IMR-90 (cell line): ENCODE data around the gene SIDT1. TPM values are rescaled to one million over a fixed set of nuclear protein-coding genes. Genes with fewer than 3 reads are reported as not detected.

Experiments used
- ATAC-seq: fragments of 200-7000 bp; cut with Tn5 transposase; 2 replicates; pipeline ENCODE4 v1.9.1; 2020; ENCODE audit warnings: low read depth, mild to moderate bottlenecking, moderate library complexity
- BruUV-seq: library from RNA; stranded (reverse); fragments of 400-500 nt; replicated peaks from 2 replicates; lab custom pipeline; 2021; lab: Mats Ljungman, UMichigan
- CTCF ChIA-PET: fragments of 300-600 bp; formaldehyde crosslinking; extraction: SDS; loops from one replicate; lab custom pipeline; 2021; ENCODE audit warnings: antibody characterized with exemption; lab: Yijun Ruan, JAX
- POLR2A ChIA-PET: fragments of 300-600 bp; sonication (Branson Sonifier 250); formaldehyde crosslinking; loops from one replicate; lab custom pipeline; 2022; ENCODE audit warnings: antibody characterized with exemption; ENCODE audit not compliant: unreplicated experiment; lab: Charles Lee
- DNase-seq: peaks from one replicate; pipeline ENCODE4 v3.0.0; 2013
- H2AFZ ChIP-seq: replicated peaks from 2 replicates; pipeline ENCODE3; 2013; ENCODE audit warnings: low read length, mild to moderate bottlenecking; ENCODE audit not compliant: poor library complexity
- H2AK5ac ChIP-seq: 2 replicates; pipeline ENCODE4 v1.6.1; 2013; ENCODE audit warnings: low read depth, low read length, inconsistent platforms
- H2AK9ac ChIP-seq: replicated peaks from 2 replicates; pipeline ENCODE3; 2013; ENCODE audit warnings: mild to moderate bottlenecking, low read depth, low read length, moderate library complexity; ENCODE audit not compliant: poor library complexity
- H2BK120ac ChIP-seq: 2 replicates; pipeline ENCODE4 v1.6.1; 2013; ENCODE audit warnings: low read depth, low read length, inconsistent platforms
- H2BK15ac ChIP-seq: 3 replicates; pipeline ENCODE4 v1.6.1; 2013; ENCODE audit warnings: low read depth, low read length, inconsistent platforms
- H2BK20ac ChIP-seq: 2 replicates; pipeline ENCODE4 v1.6.1; 2013; ENCODE audit warnings: low read depth, mild to moderate bottlenecking, inconsistent platforms, low read length, moderate library complexity
- H2BK5ac ChIP-seq: 2 replicates; pipeline ENCODE4 v1.6.1; 2013; ENCODE audit warnings: mild to moderate bottlenecking, low read depth, low read length, inconsistent platforms; ENCODE audit not compliant: poor library complexity, severe bottlenecking
- H3K14ac ChIP-seq: replicated peaks from 2 replicates; pipeline ENCODE4 v1.6.1; 2013; ENCODE audit warnings: low read depth, low read length, inconsistent platforms
- H3K18ac ChIP-seq: 2 replicates; pipeline ENCODE4 v1.6.1; 2013; ENCODE audit warnings: low read depth, low read length, control low read depth
- H3K23ac ChIP-seq: 2 replicates; pipeline ENCODE4 v1.6.1; 2013; ENCODE audit warnings: low read depth, low read length, inconsistent platforms
- H3K27ac ChIP-seq: 2 replicates; pipeline ENCODE4 v1.5.1; 2013; ENCODE audit warnings: mild to moderate bottlenecking, control low read depth, low read length; ENCODE audit not compliant: insufficient read depth
- H3K27me3 ChIP-seq: 2 replicates; pipeline ENCODE4 v1.6.1; 2013; ENCODE audit warnings: low read length; ENCODE audit not compliant: control insufficient read depth, insufficient read depth
- H3K36me3 ChIP-seq: 2 replicates; pipeline ENCODE4 v1.6.1; 2013; ENCODE audit warnings: low read length, mixed read lengths; ENCODE audit not compliant: control insufficient read depth, insufficient read depth
- H3K4ac ChIP-seq: 2 replicates; pipeline ENCODE4 v1.6.1; 2013; ENCODE audit warnings: low read depth, low read length, inconsistent platforms
- H3K4me1 ChIP-seq: 2 replicates; pipeline ENCODE4 v1.6.1; 2013; ENCODE audit warnings: low read length, mixed read lengths; ENCODE audit not compliant: control insufficient read depth, insufficient read depth
- H3K4me2 ChIP-seq: 2 replicates; pipeline ENCODE4 v1.6.1; 2013; ENCODE audit warnings: low read depth, mild to moderate bottlenecking, control low read depth, low read length, moderate library complexity
- H3K4me3 ChIP-seq: 2 replicates; pipeline ENCODE4 v1.5.1; 2013; ENCODE audit warnings: low read depth, mild to moderate bottlenecking, control low read depth, low read length, moderate library complexity; ENCODE audit not compliant: insufficient read depth
- H3K56ac ChIP-seq: 2 replicates; pipeline ENCODE4 v1.6.1; 2013; ENCODE audit warnings: low read length, inconsistent platforms; ENCODE audit not compliant: insufficient read depth; ENCODE audit errors: extremely low read depth
- H3K79me1 ChIP-seq, 2 experiments: 2 replicates each; pipeline ENCODE4 v1.6.1; 2013; ENCODE audit warnings: low read length in 2 of 2, inconsistent platforms in 1 of 2, low read depth in 1 of 2
- H3K9ac ChIP-seq: 2 replicates; pipeline ENCODE4 v1.6.1; 2013; ENCODE audit warnings: low read depth, low read length, control low read depth
- H3K9me1 ChIP-seq: 2 replicates; pipeline ENCODE4 v1.6.1; 2013; ENCODE audit warnings: low read length, inconsistent platforms; ENCODE audit not compliant: insufficient read depth
- H3K9me3 ChIP-seq: 2 replicates; pipeline ENCODE4 v1.6.1; 2013; ENCODE audit warnings: low read length; ENCODE audit not compliant: control insufficient read depth, insufficient read depth
- H4K20me1 ChIP-seq: 2 replicates; pipeline ENCODE4 v1.6.1; 2013; ENCODE audit warnings: low read length, inconsistent platforms; ENCODE audit not compliant: insufficient read depth
- H4K5ac ChIP-seq: 2 replicates; pipeline ENCODE4 v1.6.1; 2013; ENCODE audit warnings: mild to moderate bottlenecking, low read depth, low read length, control low read depth
- H4K8ac ChIP-seq, 2 experiments: 2 replicates each; pipeline ENCODE4 v1.6.1; 2013; ENCODE audit warnings: low read depth in 2 of 2, low read length in 2 of 2, control low read depth in 1 of 2, inconsistent platforms in 1 of 2
- H4K91ac ChIP-seq: 2 replicates; pipeline ENCODE4 v1.6.1; 2013; ENCODE audit warnings: low read depth, low read length, inconsistent platforms; ENCODE audit not compliant: insufficient read depth
- CHD1 ChIP-seq: IDR thresholded peaks from 2 replicates; pipeline ENCODE4 v1.6.1; 2012; ENCODE audit warnings: low read depth, low read length, improper control_type of control experiment
- POLR2A ChIP-seq: IDR thresholded peaks from 2 replicates; pipeline ENCODE4 v1.6.1; 2012; ENCODE audit warnings: mild to moderate bottlenecking, low read depth, low read length
- RAD21 ChIP-seq: IDR thresholded peaks from 2 replicates; pipeline ENCODE4 v1.6.1; 2012; ENCODE audit warnings: low read length, improper control_type of control experiment
- RFX5 ChIP-seq: IDR thresholded peaks from 2 replicates; pipeline ENCODE4 v1.8.0; 2012; ENCODE audit warnings: low read depth, mild to moderate bottlenecking, low read length, moderate library complexity
- WGBS, 2 experiments: methylation state at CpG; one replicate each; pipeline versions ENCODE4 v1.1.5 to v1.1.7; 2013; ENCODE audit warnings: missing lambda C conversion rate in 2 of 2; ENCODE audit not compliant: insufficient read length in 1 of 2; ENCODE audit errors: extremely low coverage in 2 of 2; 5-methylcytosine and 5-hydroxymethylcytosine counted together
- dilution Hi-C: fragments of 300-500 bp; cut with HindIII; formaldehyde crosslinking; loops from one replicate; pipeline ENCODE4 v1.14.3; 2018; ENCODE audit warnings: low sequenced_read_pairs; ENCODE audit not compliant: unreplicated experiment
- in situ Hi-C: fragments of 300-500 bp; cut with MboI; formaldehyde crosslinking; loops from 3 replicates; pipeline ENCODE4 v1.14.3; 2019; ENCODE audit warnings: low sequenced_read_pairs, inconsistent platforms, mixed read lengths
- intact Hi-C: fragments of 100-400 bp; cut with micrococcal nuclease; formaldehyde crosslinking; loops from 2 replicates; pipeline ENCODE4 v1.10.0; 2022
- polyA plus RNA-seq, 3 experiments: library from polyadenylated mRNA; depleted of rRNA; stranded (reverse); fragments of >200 nt; gene quantifications; 2 replicates each; pipeline ENCODE4 v1.2.3, GENCODE V29; 2012; ENCODE audit warnings: low replicate concordance in 1 of 3
- total RNA-seq: library from RNA; depleted of rRNA; stranded (reverse); fragments of >200 nt; gene quantifications from 2 replicates; pipeline ENCODE4 v1.2.3, GENCODE V29; 2012

The SIDT1 gene
- total and polyA plus RNA-seq, 2 of the 4 experiments (the other 2 are of a cell fraction): not detected

DNA sequence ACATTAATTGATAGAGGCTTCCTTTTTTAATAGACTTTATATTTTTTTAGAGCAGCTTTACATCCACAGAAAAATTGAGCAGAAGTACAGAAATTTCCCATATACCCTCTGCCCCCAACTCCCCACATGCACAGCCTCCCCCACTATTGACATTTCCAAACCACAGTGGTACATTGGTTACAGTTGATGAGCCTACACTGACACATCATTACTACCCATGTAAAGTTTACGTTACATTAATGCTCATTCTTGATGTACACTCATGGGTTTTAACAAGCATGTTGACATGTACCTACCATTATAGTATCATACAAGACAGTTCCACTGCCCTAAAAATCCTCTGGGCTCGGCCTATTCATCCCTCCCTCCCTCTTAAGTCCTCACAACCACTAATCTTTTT, 85.4 kb downstream of the SIDT1 start:
- Histone ChIP-seq H2BK20ac (no peak overlapping the region), H4K5ac (no peak overlapping the region), H3K23ac (no peak overlapping the region), H4K91ac (no peak overlapping the region), H3K9ac (no peak overlapping the region), H4K8ac (no peak overlapping the region), H3K9me3 (no peaks in the 10 kb centered on the region), H3K4me3 (no peak overlapping the region), H3K18ac (no peak overlapping the region), H4K20me1 (no peaks in the 10 kb centered on the region), H3K9me1 (no peaks in the 10 kb centered on the region), H3K14ac (no peak overlapping the region), H3K4ac (no peak overlapping the region), H2AK5ac (no peak overlapping the region), H3K4me1 (no peaks in the 10 kb centered on the region), H3K56ac (no peak overlapping the region), H2BK5ac (no peak overlapping the region), H3K27me3 (peaks cover 6% of the 10 kb centered on the region; the same call in 1 of the 2 replicates), H2BK120ac (no peak overlapping the region), H3K27ac (no peak overlapping the region), H2AK9ac (no peak overlapping the region), H2BK15ac (no peak overlapping the region), H3K36me3 (no peaks in the 10 kb centered on the region), H3K79me1 (no peaks in the 10 kb centered on the region), H2AFZ (no peak overlapping the region), H3K4me2 (no peak overlapping the region)
- intact Hi-C loops: no loop called here
- BruUV-seq: no TSS peak
- dilution Hi-C loops: no loop called here
- DNase-seq: no peak
- 67% methylated on average over 1 of the region's 2 CpGs; no CpG with 5 or more reads in 1 of the 2 experiments for WGBS, 2 experiments
- no peak for ATAC-seq
- in situ Hi-C loops: no loop called here
- TF ChIP-seq RFX5: no peak
- no peak for TF ChIP-seq POLR2A
- no peak for TF ChIP-seq CHD1
- no peak for TF ChIP-seq RAD21
- ChIA-PET POLR2A (no interaction called here), CTCF (interaction anchor here (0.6 kb wide), 1 partner anchor 9 kb away, joined by 3 read pairs; no protein-coding TSS in a partner anchor)
